Hematopoietic multipotent progenitor cell treated with erythropoietin and hydrocortisone succinate and interleukin-3 and kit ligand, for 4 days (in vitro differentiated cells): ENCODE data around the gene XAB2.

ENCODE experiments used
- DNase-seq: peaks from one replicate; pipeline ENCODE4 v3.0.0-alpha.2; 2015

The XAB2 gene

GRCh38 chr19:7632340-7633203 lies 3.2 kb upstream of the XAB2 start:
- DNase-seq: no peak

- no peak for DNase-seq
Observed at GRCh38 chr19:7631577-7631976, 2.2 kb upstream of the XAB2 start.

- no peak for DNase-seq
Observed at GRCh38 chr19:7628589-7629311, 595 bp downstream of the XAB2 start.

- no peak for DNase-seq
Observed at GRCh38 chr19:7627166-7627565, 2.2 kb downstream of the XAB2 start.

- DNase-seq: no peak
Observed at GRCh38 chr19:7625763-7626372, 3.5 kb downstream of the XAB2 start.

- DNase-seq: no peak
Observed at GRCh38 chr19:7624810-7625209, 4.5 kb downstream of the XAB2 start.

GRCh38 chr19:7623725-7624603 lies 5.4 kb downstream of the XAB2 start:
- no peak for DNase-seq

GRCh38 chr19:7622933-7623685 lies 6.2 kb downstream of the XAB2 start:
- DNase-seq: peak; percentile 51

- DNase-seq: no peak
Observed at GRCh38 chr19:7620442-7621412, 8.6 kb downstream of the XAB2 start.

- no peak for DNase-seq
Observed at GRCh38 chr19:7619671-7620441, 9.5 kb downstream of the XAB2 start.

- no peak for DNase-seq
Observed at GRCh38 chr19:7618771-7619510, 10.4 kb downstream of the XAB2 start.

GRCh38 chr19:7618348-7618747 lies 11.0 kb downstream of the XAB2 start:
- peak; percentile 33 for DNase-seq

GRCh38 chr19:7617735-7618134 lies 11.6 kb downstream of the XAB2 start:
- DNase-seq: no peak

- DNase-seq: no peak
Observed at GRCh38 chr19:7617172-7617571, 12.2 kb downstream of the XAB2 start.

- no peak for DNase-seq
Observed at GRCh38 chr19:7614859-7615741, 14.2 kb downstream of the XAB2 start.

- DNase-seq: no peak
Observed at GRCh38 chr19:7612282-7613274, 16.8 kb downstream of the XAB2 start.
